ENCODE measurements around the gene RWDD3.

- no peak for TF ChIP-seq RAD21 (conservative IDR thresholded peaks at IDR 0.05 in 1 of 2, IDR thresholded peaks at IDR 0.05 in 1 of 2)
- no peak for TF ChIP-seq CEBPB (IDR thresholded peaks at IDR 0.05)
- TF ChIP-seq CTCF (IDR thresholded peaks at IDR 0.05): no peak
- no peak for TF ChIP-seq ZFP36 (IDR thresholded peaks at IDR 0.05; ENCODE audit: borderline replicate concordance, partially characterized antibody)
- no peak for TF ChIP-seq MYC (IDR thresholded peaks at IDR 0.05; ENCODE audit: borderline replicate concordance, low read length)
- no peak for TF ChIP-seq NFE2L2 (conservative IDR thresholded peaks at IDR 0.05; ENCODE audit: low read length)
- TF ChIP-seq CHD2 (IDR thresholded peaks at IDR 0.05; ENCODE audit: low read length, partially characterized antibody): no peak
- no peak for TF ChIP-seq NR3C1 (IDR thresholded peaks at IDR 0.05)
- TF ChIP-seq, protein P1, sequence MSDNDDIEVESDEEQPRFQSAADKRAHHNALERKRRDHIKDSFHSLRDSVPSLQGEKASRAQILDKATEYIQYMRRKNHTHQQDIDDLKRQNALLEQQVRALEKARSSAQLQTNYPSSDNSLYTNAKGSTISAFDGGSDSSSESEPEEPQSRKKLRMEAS (IDR thresholded peaks at IDR 0.05): no peak
- no peak for TF ChIP-seq SMC3 (IDR thresholded peaks at IDR 0.05)
- no peak for TF ChIP-seq SREBF2 (IDR thresholded peaks at IDR 0.05)
- TF ChIP-seq RARB (CRISPR knock-in tag; IDR thresholded peaks at IDR 0.05): no peak
- no peak for TF ChIP-seq POLR2A (IDR thresholded peaks at IDR 0.05; ENCODE audit: low read length)
Measured at GRCh38 chr1:95222629-95223028, 11.4 kb upstream of the RWDD3 start.
